Endometrial microvascular endothelial cells (primary cell): ENCODE data around the gene LSM14A. TPM values are rescaled to one million over a fixed set of nuclear protein-coding genes. Genes with fewer than 3 reads are reported as not detected.

Experiments used
- in situ Hi-C: cut with HindIII; loops from 2 replicates; pipeline ENCODE4 v1.10.0; 2017; ENCODE audit warnings: low sequenced_read_pairs, low pct_unique_long_range_greater_than_20kb; ENCODE audit errors: inconsistent ontology term
- total RNA-seq: library from RNA; depleted of rRNA; stranded (reverse); fragments of >200 nt; gene quantifications from one replicate; pipeline ENCODE4 v1.2.3, GENCODE V29; 2015; ENCODE audit errors: inconsistent ontology term

Gene LSM14A
- total RNA-seq, 1 donor from 2014 or later = 85.3 TPM

DNA sequence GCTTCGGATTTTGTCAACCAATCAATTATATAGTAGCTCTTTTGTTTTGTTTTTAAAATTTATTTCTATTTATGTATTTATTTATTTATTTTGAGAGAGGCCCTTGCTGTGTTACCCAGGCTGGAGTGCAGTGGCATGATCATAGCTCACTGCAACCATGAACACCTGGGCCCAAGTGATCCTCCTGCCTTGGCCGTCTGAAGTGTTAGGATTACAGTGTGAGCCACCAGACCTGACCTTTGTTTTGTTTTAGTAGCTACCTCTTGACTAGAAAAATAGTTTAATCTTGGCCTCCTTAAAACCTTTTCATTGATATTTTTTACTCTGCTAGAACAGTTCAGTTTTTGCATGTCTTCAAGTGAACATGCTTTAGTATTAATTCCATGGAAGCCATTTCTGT lies 97.2 kb downstream of the LSM14A start:
- in situ Hi-C loops = no loop called here

DNA sequence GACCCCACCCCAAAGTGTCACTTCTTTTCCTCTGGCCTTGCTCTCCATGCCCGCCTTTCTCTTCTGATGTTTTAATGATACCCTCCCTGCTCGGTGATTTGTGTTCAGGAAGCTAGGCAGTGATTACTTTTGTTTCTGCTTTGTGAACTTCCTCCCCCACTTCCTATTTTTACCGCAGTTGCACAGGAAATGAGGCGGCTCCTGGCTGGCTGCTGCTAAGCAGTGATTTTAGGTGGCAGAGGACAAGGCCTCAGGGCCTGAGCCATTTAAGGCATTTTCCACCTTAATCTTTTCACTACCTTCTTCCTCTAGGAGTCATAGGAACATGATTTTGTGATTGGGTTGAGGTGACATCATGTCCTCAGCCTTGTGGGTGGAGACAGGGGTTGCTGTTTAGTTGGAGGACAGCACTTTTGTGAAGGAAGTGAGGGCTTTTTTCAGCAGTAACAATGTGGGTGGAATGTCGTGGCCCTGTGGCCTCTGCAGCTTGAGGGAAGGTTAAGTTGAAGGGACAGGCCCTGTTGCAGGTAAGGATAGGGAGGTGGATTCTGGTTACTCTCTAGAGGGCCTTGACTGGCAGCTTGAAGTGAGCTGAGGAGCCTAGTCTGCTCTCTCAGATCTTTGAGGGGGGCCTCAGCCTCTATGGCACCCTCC lies 97.8 kb downstream of the LSM14A start:
- in situ Hi-C loops = no loop called here

DNA sequence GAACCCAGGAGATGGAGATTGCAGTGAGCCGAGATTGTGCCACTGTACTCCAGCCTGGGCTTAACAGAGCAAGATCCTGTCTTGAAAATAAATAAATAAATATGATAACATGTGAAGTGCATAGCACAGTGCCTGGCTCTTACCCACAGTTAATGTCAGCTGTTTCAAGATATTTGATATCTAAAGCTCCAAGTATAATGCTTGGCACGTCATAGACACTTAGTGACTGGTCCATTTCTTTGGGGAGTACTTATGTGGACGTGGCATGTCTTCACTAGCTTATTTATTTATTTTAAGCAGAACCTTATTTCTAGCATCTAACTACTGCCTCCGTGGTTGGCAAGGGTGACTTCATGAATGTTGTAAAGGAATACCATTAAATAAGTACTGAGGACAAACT lies 100.8 kb downstream of the LSM14A start:
- in situ Hi-C loops = no loop called here

DNA sequence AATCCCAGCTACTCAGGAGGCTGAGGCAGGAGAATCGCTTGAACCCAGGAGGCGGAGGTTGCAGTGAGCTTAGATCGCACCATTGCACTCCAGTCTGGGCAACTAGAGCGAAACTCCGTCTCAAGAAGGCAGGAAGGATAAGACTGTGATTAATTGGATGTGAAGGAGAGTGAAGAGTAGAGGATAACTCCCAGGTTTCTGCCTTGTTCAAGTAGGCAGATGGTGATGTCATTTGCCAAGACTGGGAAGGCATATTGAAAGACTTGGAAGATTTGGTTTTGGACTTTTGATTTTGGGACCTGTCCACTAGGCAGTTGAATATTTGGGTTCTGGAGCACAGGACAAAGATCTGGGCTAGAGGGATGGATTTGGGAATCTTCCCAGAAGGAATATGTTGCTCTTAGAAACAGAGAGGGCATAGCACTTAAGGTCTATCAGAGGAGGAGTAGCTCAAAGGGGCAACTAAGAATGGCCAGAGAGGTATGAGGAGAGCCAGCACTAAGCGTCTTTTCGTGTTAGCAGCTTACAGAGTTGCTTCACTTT lies 102.1 kb downstream of the LSM14A start:
- in situ Hi-C loops = no loop called here

- in situ Hi-C loops = no loop called here
Observed at GRCh38 chr19:34274827-34275625, 102.7 kb downstream of the LSM14A start.

DNA sequence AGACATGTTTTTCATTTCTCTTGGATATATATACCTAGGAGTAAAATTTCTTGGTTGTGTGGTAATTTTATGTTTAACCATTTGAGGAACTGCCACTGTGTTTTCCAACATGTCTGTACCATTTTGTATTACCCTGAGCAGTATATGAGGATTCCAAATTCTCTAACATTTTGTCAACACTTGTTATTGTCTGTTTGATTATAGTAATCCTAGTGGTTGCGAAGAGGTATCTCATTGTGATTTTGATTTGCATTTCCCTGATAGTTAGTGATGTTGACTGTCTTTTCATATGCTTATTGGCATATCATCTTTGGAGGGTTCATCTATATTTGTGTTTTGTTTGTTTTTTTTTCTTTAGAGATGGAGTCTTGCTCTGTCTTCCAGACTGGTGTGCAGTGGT lies 103.4 kb downstream of the LSM14A start:
- in situ Hi-C loops = no loop called here

DNA sequence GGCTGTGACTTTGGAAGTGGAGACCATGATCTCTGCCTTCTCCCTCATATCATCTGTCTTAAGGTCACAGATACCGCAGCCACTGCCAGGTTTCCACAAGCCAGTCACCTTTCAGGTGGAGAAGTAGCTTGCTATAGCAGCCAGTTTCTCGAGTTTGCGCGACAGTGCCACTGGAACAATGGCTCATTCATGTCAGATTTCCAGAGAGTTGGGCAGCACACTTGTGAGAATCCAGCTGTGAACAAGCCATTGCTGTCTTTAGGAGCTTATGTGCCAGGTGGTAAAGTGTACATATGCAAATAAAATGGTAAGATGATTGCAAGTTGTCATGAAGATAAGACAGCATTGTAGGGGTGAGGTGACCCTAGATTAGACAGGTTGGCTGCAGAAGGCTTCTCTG lies 104.3 kb downstream of the LSM14A start:
- in situ Hi-C loops = no loop called here

GRCh38 chr19:34277244-34277643 lies 104.9 kb downstream of the LSM14A start:
- in situ Hi-C loops = no loop called here

DNA sequence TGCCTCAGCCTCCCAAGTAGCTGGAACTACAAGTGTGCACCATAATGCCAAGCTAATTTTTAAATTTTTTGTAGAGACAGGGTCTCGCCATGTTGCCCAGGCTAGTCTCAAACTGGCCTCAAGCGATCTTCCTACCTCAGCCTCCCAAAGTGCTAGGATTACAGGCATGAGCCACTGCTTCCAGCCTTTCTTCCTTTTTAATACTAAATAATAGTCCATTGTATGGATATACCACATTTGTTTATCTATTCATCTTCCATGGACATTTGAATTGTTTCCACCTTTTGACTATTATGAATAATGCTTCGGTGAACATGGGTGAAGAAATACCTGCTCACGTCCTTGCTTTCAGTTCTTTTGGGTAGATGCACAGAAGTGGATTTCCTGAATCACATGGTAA lies 106.5 kb downstream of the LSM14A start:
- in situ Hi-C loops = no loop called here

Other genes with a start within 250 kb of the LSM14A start
- gene GARRE1, start 82.0 kb downstream of the LSM14A start, total RNA-seq = 34.2 TPM
- gene GPI, start 192.7 kb downstream of the LSM14A start, total RNA-seq = 450 TPM
- 24.8 TPM for gene PDCD2L, start 231.9 kb downstream of the LSM14A start, total RNA-seq